H9 (cell line): ENCODE measurements around the gene MGLL. TPM values are rescaled to one million over a fixed set of nuclear protein-coding genes. Genes with fewer than 3 reads are reported as not detected.

Source experiments
- DNase-seq: peaks from one replicate; pipeline ENCODE4 v3.0.0-alpha.2; 2017
- H2AFZ ChIP-seq: one replicate; pipeline ENCODE4 v1.6.1; 2013; ENCODE audit warnings: mild to moderate bottlenecking, low read length, control low read depth, moderate library complexity
- H2AK5ac ChIP-seq: 2 replicates; pipeline ENCODE4 v1.6.1; 2013; ENCODE audit warnings: low read length, control low read depth, mixed read lengths; ENCODE audit not compliant: insufficient read length
- H2BK120ac ChIP-seq: one replicate; pipeline ENCODE4 v1.6.1; 2013; ENCODE audit warnings: low read depth, mild to moderate bottlenecking, low read length, control low read depth, inconsistent platforms; ENCODE audit not compliant: poor library complexity, severe bottlenecking
- H2BK12ac ChIP-seq: 2 replicates; pipeline ENCODE4 v1.6.1; 2013; ENCODE audit warnings: low read length, control low read depth, mixed read lengths, low read depth; ENCODE audit not compliant: insufficient read length
- H2BK15ac ChIP-seq: 2 replicates; pipeline ENCODE4 v1.6.1; 2013; ENCODE audit warnings: low read depth, low read length, control low read depth
- H2BK20ac ChIP-seq: one replicate; pipeline ENCODE4 v1.6.1; 2013; ENCODE audit warnings: low read depth, mild to moderate bottlenecking, low read length, control low read depth, inconsistent platforms; ENCODE audit not compliant: poor library complexity, severe bottlenecking
- H2BK5ac ChIP-seq: 2 replicates; pipeline ENCODE4 v1.6.1; 2013; ENCODE audit warnings: low read length, control low read depth, mixed read lengths; ENCODE audit not compliant: insufficient read length
- H3K14ac ChIP-seq: 2 replicates; pipeline ENCODE4 v1.6.1; 2013; ENCODE audit warnings: low read length, control low read depth; ENCODE audit not compliant: insufficient read depth
- H3K18ac ChIP-seq: 2 replicates; pipeline ENCODE4 v1.6.1; 2013; ENCODE audit warnings: low read depth, mild to moderate bottlenecking, mixed read lengths, low read length, control low read depth; ENCODE audit not compliant: insufficient read length
- H3K23ac ChIP-seq: 2 replicates; pipeline ENCODE4 v1.6.1; 2013; ENCODE audit warnings: low read length, control low read depth, mixed read lengths, low read depth; ENCODE audit not compliant: insufficient read length
- H3K23me2 ChIP-seq: 2 replicates; pipeline ENCODE4 v1.6.1; 2013; ENCODE audit warnings: low read depth, mild to moderate bottlenecking, mixed read lengths, low read length, control low read depth; ENCODE audit not compliant: insufficient read length, poor library complexity, severe bottlenecking
- H3K27ac ChIP-seq: 2 replicates; pipeline ENCODE4 v1.5.1; 2013; ENCODE audit warnings: low read length, control low read depth, mixed read lengths, low read depth; ENCODE audit not compliant: insufficient read length
- H3K27me3 ChIP-seq: 2 replicates; pipeline ENCODE4 v1.6.1; 2013; ENCODE audit warnings: low read length, control low read depth, inconsistent platforms; ENCODE audit not compliant: insufficient read depth
- H3K4ac ChIP-seq: 2 replicates; pipeline ENCODE4 v1.6.1; 2013; ENCODE audit warnings: low read depth, mild to moderate bottlenecking, control low read depth, inconsistent platforms, low read length, moderate library complexity
- H3K4me1 ChIP-seq: 2 replicates; pipeline ENCODE4 v1.6.1; 2013; ENCODE audit warnings: low read length, control low read depth, inconsistent platforms; ENCODE audit not compliant: insufficient read depth
- H3K4me2 ChIP-seq: 2 replicates; pipeline ENCODE4 v1.6.1; 2013; ENCODE audit warnings: low read length, control low read depth, mixed read lengths; ENCODE audit not compliant: insufficient read length, insufficient read depth
- H3K56ac ChIP-seq: 2 replicates; pipeline ENCODE4 v1.6.1; 2013; ENCODE audit warnings: low read depth, mild to moderate bottlenecking, mixed read lengths, low read length, control low read depth; ENCODE audit not compliant: insufficient read length
- H3K79me1 ChIP-seq: 2 replicates; pipeline ENCODE4 v1.6.1; 2013; ENCODE audit warnings: low read depth, mild to moderate bottlenecking, moderate library complexity, low read length, control low read depth, inconsistent platforms; ENCODE audit not compliant: insufficient read depth, poor library complexity, severe bottlenecking
- H3K79me2 ChIP-seq: 2 replicates; pipeline ENCODE4 v1.6.1; 2013; ENCODE audit warnings: low read length, control low read depth, inconsistent platforms; ENCODE audit not compliant: insufficient read depth
- H3K9ac ChIP-seq: 2 replicates; pipeline ENCODE4 v1.6.1; 2013; ENCODE audit warnings: low read length, control low read depth, mixed read lengths; ENCODE audit not compliant: insufficient read length; ENCODE audit errors: extremely low read depth
- H3K9me3 ChIP-seq: one replicate; pipeline ENCODE4 v1.6.1; 2013; ENCODE audit warnings: low read depth, low read length, inconsistent platforms; ENCODE audit not compliant: control insufficient read depth
- H3T11ph ChIP-seq: one replicate; pipeline ENCODE4 v1.6.1; 2013; ENCODE audit warnings: mild to moderate bottlenecking, low read length, control low read depth, inconsistent platforms
- H4K20me1 ChIP-seq: one replicate; pipeline ENCODE4 v1.6.1; 2013; ENCODE audit not compliant: control insufficient read depth, insufficient read length, insufficient read depth
- H4K5ac ChIP-seq: 2 replicates; pipeline ENCODE4 v1.6.1; 2013; ENCODE audit warnings: low read depth, mild to moderate bottlenecking, mixed read lengths, low read length, control low read depth; ENCODE audit not compliant: insufficient read length
- H4K8ac ChIP-seq: replicated peaks from 2 replicates; pipeline ENCODE4 v1.6.1; 2013; ENCODE audit warnings: low read length, control low read depth, mixed read lengths, low read depth; ENCODE audit not compliant: insufficient read length
- H4K91ac ChIP-seq: 2 replicates; pipeline ENCODE4 v1.6.1; 2013; ENCODE audit warnings: low read depth, mild to moderate bottlenecking, moderate library complexity, mixed read lengths, low read length, control low read depth; ENCODE audit not compliant: insufficient read length
- H3K27ac Mint-ChIP-seq, 3 experiments: 2 replicates in 2 of 3; 3 replicates in 1 of 3; pipeline ENCODE4 v1.8.0; 2020 to 2021; ENCODE audit warnings: mixed read lengths in 3 of 3, mild to moderate bottlenecking in 1 of 3, moderate library complexity in 1 of 3
- H3K27me3 Mint-ChIP-seq: 2 replicates; pipeline ENCODE4 v1.8.0; 2021; ENCODE audit warnings: low read depth, mild to moderate bottlenecking, moderate library complexity, mixed read lengths
- H3K36me3 Mint-ChIP-seq, 3 experiments: 2 replicates in 2 of 3; 3 replicates in 1 of 3; pipeline ENCODE4 v1.8.0; 2020 to 2021; ENCODE audit warnings: low read depth in 3 of 3, mixed read lengths in 3 of 3; ENCODE audit not compliant: insufficient read depth in 1 of 3
- H3K4me1 Mint-ChIP-seq, 2 experiments: 2 replicates each; pipeline ENCODE4 v1.8.0; 2020; ENCODE audit warnings: mixed read lengths in 2 of 2
- H3K4me3 Mint-ChIP-seq, 2 experiments: 2 replicates in 1 of 2; 3 replicates in 1 of 2; pipeline ENCODE4 v1.8.0; 2020 to 2021; ENCODE audit warnings: mild to moderate bottlenecking in 2 of 2, mixed read lengths in 2 of 2, moderate library complexity in 1 of 2
- H3K9me3 Mint-ChIP-seq, 2 experiments: 2 replicates in 1 of 2; 3 replicates in 1 of 2; pipeline ENCODE4 v1.8.0; 2020; ENCODE audit warnings: mild to moderate bottlenecking in 2 of 2, mixed read lengths in 2 of 2, moderate library complexity in 1 of 2
- WGBS: extraction: QIAGEN DNeasy Blood & Tissue Kit; methylation state at CpG from one replicate; pipeline ENCODE4 v1.1.7; 2013; ENCODE audit warnings: missing lambda C conversion rate, low lambda C conversion rate, mixed read lengths; ENCODE audit not compliant: insufficient read length; ENCODE audit errors: extremely low coverage; 5-methylcytosine and 5-hydroxymethylcytosine counted together
- total RNA-seq: library from RNA; stranded (reverse); gene quantifications from 2 replicates; pipeline ENCODE4 v1.2.1, GENCODE V29; 2021
- TF ChIP-seq, protein P1 (sequence below): fragments of 200-600 bp; sonication (generic); conservative IDR thresholded peaks from 3 replicates; pipeline ENCODE4 v1.8.0; 2021; ENCODE audit warnings: antibody characterized with exemption, mild to moderate bottlenecking

Gene MGLL
- total RNA-seq, 1 experiment from 2014 or later = 0.11 TPM

DNA sequence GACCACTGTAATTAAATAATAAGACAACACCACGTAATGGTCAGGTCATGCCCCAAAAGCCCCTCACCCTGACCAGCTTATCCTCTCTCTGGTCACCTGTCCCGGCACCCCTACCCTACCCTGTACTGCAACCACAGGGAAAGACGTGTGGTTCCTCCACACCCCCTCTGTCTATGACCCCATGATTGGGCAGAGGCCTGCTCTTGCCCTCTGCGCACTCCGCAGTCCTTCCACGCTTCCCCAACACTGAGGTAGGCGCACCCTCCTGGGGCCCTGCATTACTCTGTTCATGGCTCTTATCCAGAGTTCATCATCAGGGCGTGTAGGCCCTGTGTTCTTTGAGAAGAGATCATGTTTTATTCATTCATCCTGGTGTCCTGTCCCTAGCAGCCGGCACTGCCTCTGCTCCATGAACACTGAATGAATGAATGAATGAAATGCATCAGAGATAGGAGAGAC lies 33.8 kb downstream of the MGLL start:
- no peak overlapping the region; a peak in 2 of 7 replicates for H3K27ac Mint-ChIP-seq
- Histone ChIP-seq H3K14ac (no peak overlapping the region), H2AFZ (no peak overlapping the region), H3K4ac (no peak overlapping the region), H4K91ac (no peak overlapping the region), H2BK15ac (no peak overlapping the region), H2BK5ac (no peak overlapping the region), H4K20me1 (no peaks in the 10 kb centered on the region), H2BK20ac (no peak overlapping the region), H2AK5ac (no peak overlapping the region), H3K4me2 (no peak overlapping the region), H3T11ph (no peak overlapping the region), H3K18ac (no peak overlapping the region), H3K27ac (no peak overlapping the region), H3K4me1 (no peaks in the 10 kb centered on the region), H4K5ac (no peak overlapping the region), H3K79me2 (no peaks in the 10 kb centered on the region), H2BK12ac (no peak overlapping the region), H3K9me3 (no peaks in the 10 kb centered on the region), H3K79me1 (no peaks in the 10 kb centered on the region), H4K8ac (no peak overlapping the region), H3K27me3 (no peaks in the 10 kb centered on the region), H3K56ac (no peak overlapping the region), H3K23me2 (no peaks in the 10 kb centered on the region), H3K23ac (no peak overlapping the region), H2BK120ac (no peak overlapping the region), H3K9ac (no peak overlapping the region)
- WGBS = no CpG with 5 or more reads among the region's 9 CpGs
- no peak overlapping the region for H3K4me3 Mint-ChIP-seq
- H3K4me1 Mint-ChIP-seq = peaks cover 9 to 16% of the 10 kb centered on the region in 2 experiments
- no peak for DNase-seq
- H3K36me3 Mint-ChIP-seq = no peaks in the 10 kb centered on the region
- H3K9me3 Mint-ChIP-seq = no peaks in the 10 kb centered on the region
- H3K27me3 Mint-ChIP-seq = peaks cover 1% of the 10 kb centered on the region; the same call in 1 of the 2 replicates
- TF ChIP-seq, protein P1, sequence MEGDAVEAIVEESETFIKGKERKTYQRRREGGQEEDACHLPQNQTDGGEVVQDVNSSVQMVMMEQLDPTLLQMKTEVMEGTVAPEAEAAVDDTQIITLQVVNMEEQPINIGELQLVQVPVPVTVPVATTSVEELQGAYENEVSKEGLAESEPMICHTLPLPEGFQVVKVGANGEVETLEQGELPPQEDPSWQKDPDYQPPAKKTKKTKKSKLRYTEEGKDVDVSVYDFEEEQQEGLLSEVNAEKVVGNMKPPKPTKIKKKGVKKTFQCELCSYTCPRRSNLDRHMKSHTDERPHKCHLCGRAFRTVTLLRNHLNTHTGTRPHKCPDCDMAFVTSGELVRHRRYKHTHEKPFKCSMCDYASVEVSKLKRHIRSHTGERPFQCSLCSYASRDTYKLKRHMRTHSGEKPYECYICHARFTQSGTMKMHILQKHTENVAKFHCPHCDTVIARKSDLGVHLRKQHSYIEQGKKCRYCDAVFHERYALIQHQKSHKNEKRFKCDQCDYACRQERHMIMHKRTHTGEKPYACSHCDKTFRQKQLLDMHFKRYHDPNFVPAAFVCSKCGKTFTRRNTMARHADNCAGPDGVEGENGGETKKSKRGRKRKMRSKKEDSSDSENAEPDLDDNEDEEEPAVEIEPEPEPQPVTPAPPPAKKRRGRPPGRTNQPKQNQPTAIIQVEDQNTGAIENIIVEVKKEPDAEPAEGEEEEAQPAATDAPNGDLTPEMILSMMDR = no peak
